Stimulated activated CD8-positive, alpha-beta memory T cell treated with anti-CD3 and anti-CD28 coated beads, Interleukin-12 subunit alpha, Interleukin-12 subunit beta, amount 100 ng/mL, for 24 hours (primary cell): ENCODE measurements around the gene TMEM235.

Experiments used
- DNase-seq: peaks from one replicate; pipeline ENCODE4 v3.0.0-alpha.2; 2020; ENCODE audit errors: extremely low read depth

The TMEM235 gene

GRCh38 chr17:78255029-78255656 is 23.7 kb downstream of the TMEM235 start:
- no peak for DNase-seq

DNA sequence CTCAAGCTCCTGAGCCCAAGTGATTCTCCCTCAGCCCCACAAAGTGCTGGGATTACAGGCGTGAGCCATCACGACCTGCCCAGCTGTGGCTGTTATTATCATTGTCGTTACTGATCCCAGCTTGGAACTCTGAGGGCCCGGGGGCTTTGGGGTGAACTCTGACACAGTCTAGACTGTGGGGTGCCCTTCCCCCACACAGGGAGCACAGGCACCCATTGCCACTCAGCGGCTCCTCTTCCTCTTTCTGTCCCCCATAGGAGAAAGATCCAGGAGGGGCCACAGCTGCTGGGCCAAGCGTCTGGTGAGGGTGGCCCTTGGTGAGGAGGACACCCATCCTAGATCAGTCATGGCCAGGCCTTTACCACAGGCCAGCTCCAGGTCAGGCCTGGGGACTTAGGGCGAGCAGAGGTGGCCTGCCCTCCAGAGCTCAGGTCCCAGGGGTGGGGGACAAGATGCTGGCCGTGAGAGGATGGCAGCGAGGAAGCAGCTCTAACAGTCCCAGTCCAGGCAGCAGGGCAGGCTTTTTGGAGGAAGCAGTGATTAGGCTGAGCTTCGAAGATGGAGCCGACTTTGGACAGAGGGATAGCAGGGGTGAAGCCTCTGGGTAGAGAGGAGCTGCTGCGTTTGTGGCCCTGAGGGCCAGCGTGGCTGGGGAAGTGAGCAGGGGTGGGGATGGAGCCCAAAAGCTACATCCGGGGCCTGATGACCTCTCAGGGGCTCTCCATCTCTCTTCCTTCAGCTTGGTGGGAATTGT is 24.7 kb downstream of the TMEM235 start:
- no peak for DNase-seq

- no peak for DNase-seq
Measured at GRCh38 chr17:78256707-78257591, 25.5 kb downstream of the TMEM235 start.

DNA sequence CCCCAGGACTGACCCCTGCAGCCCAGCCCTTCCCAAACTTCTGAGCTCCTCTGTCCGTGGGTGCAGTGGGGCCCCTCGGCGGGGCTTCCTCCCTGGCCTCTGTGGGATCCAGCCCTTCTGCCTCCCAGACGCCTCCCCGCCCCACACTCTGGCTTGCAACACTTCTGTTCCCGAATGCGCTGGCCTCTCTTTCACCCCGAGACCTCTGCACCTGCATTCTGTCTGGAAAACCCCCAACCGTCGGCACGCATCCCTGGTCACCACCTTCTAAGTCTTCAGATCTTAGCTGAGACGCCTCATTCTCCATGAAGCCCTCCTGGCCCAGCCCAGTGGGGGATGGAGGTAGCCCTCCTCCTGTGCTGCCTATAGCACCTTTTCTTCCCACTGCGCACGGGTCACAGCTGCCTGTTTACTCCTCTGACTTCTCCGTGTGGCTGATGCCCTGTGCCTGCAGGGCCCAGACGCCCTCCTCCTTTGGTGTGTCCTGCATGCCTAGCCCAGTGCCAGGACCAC is 26.4 kb downstream of the TMEM235 start:
- no peak for DNase-seq

DNA sequence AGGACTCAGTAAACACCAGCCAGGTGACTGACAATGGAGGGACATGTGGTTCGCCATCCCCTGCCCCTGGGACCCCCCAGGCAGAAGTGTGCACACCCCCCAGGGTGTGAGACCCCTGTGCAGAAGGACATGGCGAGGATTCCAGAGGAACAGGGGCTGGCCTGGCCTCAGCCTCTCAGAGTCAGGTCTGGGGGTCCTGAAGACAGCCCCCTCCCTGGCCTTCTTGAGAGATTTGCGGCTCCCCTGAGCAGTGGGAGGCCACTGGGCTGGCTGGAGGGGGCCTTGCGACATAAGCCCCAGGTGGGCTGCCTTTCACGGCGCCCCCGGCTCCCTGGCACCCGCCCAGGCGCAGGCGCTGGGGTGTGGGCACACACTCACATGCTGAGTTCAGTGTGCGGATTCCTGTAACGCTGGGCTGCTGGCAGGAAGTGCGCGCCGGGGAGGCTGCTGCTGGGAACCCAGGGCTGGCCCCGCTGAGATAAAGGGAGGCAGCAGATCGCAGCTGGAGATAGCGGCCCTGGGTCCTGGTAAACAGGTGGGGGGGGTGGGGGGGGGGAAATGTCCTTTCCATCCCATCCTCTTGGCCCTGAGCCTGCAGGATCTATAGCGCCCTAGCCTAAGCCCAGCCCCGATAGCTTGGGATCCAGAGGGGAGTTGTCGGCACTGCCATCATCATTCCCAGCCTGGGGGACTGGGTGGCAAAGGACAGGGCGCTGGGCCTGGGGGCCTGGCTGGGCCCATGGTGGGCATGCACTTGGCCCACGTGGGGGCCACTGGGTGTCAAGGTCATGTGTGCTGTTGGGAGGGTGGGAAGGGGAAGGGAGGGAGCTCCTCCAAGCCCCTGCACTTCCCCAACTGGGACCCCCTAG is 27.1 kb downstream of the TMEM235 start:
- DNase-seq, result no peak

- DNase-seq, result no peak
Measured at GRCh38 chr17:78259192-78259554, 27.7 kb downstream of the TMEM235 start.

GRCh38 chr17:78263063-78263735 is 31.8 kb downstream of the TMEM235 start:
- no peak for DNase-seq

DNA sequence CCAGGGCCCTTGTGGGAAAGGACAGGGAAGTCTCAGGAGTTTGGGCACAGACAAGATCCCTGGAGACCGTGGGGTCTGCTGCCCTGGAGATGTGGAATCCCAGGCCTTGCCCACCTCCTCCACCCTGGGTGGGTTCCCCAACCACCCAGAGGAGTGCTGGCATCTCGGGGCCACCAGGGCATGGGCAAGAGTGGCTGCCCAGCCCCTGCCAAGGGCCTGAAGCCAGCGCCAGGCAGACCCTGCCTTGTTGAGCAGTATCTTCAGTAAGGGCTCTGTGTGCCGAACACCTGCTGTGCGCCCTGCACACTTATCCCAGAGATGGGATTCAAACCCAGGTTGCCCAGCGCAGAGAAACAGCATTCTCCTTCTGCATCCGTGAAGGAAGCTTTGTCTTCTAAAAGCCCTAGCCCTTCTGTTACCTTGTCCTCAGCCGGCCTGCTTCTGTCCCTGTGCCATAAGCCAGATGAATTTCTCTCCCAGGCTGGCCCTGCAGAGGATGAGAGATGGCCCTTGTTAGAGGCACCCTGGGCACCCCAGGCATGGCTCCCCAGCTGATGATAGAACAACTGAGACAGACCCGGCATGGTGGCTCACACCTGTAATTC is 32.4 kb downstream of the TMEM235 start:
- no peak for DNase-seq

DNA sequence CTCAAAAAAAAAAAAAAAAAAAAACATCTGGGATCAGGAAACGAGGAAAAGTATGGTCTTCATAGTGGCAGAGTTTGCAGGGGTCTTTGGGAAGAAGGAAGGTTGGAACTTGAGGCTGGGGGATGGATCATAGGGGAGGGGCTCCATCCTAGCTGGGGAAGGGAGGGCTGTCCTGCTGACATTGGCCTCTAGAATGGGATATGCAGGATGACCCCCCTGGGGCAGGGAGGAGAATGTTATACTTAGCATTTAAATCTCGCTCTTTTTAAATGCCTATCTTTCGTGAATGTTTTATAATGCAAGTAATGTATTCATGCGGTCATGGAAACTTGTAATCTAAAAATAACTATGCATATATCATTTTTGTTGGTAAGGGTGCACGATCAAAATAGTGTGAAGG is 33.2 kb downstream of the TMEM235 start:
- no peak for DNase-seq

DNA sequence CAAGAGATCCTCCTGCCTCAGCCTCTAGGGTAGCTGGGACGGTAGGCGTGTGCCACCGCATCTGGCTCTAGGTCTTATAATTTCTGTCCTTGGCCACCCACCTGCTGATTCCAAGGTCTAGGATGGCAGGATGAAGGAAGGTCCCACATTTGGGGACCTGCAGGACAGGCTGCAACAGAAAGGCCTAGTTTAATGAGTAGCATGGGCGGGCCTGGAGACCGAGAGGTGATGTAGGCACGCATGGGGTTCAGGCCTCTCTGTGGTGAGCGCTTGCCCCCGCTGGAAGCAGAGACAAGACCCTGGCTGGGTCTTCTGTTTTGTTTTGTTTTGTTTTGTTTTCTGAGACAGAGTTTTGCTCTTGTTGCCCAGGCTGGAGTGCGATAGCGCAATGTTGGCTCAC is 33.7 kb downstream of the TMEM235 start:
- DNase-seq, result no peak

DNA sequence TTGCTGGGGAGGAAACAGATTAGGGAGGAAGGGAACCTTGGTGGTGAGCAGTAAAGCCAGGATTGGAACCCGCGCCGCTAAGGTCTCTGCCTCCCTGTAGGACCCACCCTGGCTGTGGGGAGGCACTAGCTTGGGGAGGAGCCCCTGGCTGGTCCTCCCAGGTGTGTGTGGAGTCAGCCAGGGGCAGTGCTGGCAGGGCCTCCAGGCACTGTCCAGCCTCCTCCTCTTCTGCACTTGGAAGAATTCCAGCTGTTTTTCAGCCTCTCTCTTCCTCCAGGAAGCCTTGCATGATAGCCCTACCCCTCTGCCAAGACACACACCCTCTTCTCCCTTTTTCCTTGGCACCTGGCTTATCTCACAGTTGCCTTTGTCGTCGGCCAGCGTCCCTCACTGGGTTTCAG is 34.8 kb downstream of the TMEM235 start:
- DNase-seq, result no peak

DNA sequence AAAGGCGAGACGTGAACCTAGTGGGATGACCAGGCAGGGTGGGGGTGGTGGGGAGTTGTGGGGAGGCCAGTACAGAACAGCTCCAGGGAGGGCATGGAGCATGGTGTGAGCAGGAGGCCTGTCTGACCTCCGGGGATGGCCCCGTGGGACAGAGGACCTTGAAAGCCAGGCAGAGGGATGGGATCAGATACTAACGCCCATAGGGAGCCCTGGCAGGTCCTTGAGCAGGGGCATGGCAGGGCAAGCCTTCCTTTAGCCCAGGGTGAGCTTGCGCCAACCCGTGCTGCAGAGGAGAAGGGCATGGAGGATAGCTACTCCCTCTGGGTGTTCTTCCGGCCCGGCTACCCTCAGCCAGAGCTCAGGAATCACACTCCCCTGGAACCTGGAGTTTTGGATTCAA is 35.3 kb downstream of the TMEM235 start:
- no peak for DNase-seq

DNA sequence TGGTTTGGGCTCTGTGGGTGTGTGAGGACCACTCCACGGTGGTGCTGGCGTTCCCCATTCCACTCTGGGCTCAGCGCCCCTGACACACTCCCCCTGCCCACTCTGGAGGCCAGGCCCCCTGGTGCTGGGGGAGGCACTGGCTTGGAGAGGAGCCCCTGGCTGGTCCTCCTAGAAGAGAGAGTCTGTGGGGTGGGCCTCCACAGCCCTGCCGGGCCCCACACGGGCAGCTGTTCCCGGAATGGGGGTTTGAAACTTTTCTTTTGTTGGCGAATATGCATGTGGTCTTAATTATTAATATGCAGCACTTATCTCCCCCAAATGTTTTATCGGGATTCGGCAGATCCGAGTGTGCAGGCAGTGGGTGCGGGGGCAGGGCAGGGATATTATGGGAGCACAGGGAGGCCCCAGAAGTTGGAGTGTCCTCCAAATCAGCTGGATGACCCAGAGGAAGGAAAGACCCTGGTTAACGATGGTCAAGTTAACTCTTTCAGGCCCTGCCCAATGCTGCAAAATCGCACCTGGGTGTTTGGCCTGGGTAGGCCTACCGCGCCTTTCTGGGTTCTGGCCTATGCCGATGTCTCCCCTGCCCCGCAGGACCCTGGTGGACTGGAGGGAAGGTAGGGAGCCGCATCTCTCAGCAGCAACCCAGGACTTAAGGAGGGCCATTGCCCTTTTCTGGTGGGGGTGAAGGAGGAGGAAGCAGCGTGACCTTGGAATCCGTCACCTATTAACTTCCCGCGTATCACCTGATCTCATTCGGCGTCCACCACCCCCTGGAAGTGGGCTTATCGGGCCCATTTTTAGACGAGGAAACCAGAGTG is 36.0 kb downstream of the TMEM235 start:
- DNase-seq, result no peak

- no peak for DNase-seq
Measured at GRCh38 chr17:78268191-78268874, 36.9 kb downstream of the TMEM235 start.

- DNase-seq, result no peak
Measured at GRCh38 chr17:78268951-78269905, 37.8 kb downstream of the TMEM235 start.

DNA sequence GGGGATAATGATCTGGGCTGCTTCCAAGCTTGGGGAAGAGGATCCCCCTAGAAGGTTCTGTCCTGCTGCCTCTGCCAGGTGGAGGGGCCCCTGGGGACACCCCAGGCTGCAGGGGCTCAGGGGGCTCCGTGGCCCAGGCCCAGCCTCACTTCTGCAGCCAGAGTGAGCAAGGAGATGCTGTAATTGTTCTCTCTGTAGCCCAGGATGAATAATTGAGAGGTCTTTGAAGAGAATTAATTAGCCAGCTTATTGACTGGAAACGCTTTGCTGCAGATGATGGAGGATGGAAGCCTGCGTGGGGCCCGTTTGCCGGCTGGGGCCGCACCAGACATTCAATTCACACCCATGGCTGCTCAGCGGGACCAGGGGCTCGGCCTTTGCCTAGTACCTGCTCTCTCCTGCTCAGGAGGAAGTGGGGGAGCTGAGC is 38.5 kb downstream of the TMEM235 start:
- DNase-seq, result no peak

- DNase-seq, result no peak
Measured at GRCh38 chr17:78271419-78272170, 40.2 kb downstream of the TMEM235 start.
